ENCODE data around the gene TMEM184B.
"Not testable (repeated sequence)": the region's sequence is repeated elsewhere in the genome, so short reads cannot be mapped to it uniquely, and the experiment has no call there.

Gene TMEM184B

DNA sequence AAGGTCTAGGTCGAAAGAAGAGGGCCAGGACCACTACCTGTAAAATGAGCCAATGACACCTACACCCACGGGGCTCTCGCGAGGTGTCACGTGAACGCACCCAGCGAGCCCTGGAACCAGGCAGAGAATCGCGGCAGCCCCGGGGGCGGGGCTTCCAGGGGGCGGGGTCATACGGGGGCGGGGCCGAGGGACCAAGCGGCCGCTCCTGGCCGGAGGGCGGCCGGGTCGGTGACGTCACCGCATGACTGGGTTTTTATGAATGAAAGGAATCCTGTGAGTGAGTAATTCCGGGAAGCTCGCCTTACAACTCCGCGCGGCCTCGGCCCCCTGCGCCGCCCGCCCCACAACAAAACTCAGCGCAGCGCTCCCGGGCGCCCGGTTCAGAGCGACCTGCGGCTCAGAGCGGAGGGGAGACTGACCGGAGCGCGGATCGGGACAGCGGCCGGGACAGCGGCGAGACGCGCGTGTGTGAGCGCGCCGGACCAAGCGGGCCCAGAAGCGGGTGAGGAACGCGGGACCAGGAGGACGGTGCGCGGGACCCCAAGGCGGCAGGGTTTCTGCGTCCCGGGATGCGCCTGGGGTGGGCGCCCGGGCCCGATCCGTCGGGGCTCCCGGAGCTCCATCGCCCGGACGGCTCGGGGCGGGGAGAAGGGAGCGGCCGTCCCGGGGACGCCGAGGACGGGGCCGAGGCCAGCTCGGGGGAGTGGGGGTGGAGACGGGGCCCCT lies 70.9 kb downstream of the TMEM184B start, which contains the start of gene MAFF:
MAFF (plus strand) TSS at position 284 of the 726 bp plus-strand sequence. CDS start 11,860 bp downstream, outside the sequence.
- DNase-seq, result peak; percentile 97

DNA sequence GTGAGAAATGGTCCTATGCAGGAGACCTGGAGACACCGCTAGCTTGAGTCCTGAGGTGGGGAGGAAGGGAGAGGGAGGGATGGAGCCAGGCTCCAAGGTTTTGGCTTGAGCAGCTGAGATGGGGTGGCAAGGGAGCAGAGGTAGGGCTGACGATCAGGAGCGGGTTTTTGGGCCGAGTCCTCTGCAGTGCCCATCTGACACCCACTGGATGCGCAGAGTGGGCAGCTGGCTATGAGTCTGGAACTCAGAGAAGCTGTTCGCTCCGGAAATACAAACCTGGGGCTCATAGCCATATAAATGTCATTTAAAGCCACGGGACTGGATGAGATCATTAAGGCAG lies 71.5 kb downstream of the TMEM184B start:
- no peak for DNase-seq

DNA sequence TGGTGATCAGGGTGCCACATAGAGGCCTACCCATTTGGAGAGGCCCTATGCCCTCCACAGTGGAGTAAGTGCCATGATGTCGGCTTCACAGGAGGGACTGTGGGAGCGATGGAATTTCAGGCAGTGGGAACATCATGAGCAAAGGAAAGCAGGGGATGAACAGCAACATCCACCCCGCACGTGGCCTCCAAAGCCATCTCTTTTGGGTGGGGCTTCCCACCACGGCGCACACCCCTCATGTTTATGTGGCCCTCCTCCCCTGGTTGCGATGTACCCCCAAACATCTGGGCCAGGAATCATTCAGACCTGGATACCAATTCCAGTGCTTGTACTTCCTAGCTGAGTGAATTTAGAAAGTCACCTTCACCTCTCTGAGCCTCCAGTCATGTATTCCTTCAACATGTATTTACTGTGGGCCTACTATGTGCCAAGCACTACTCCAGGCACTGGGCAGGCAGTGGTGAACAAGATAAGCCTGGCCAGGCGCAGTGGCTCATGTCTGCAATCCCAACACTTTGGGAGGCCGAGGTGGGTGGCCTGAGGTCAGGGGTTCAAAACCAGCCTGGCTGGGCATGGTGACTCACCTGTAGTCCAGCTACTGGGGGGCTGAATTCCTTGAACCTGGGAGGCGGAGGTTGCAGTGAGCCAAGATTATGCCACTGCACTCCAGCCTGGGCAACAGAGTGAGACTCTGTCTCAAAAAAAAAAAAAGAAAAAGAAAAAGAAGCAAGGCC lies 72.8 kb downstream of the TMEM184B start:
- DNase-seq, result no peak

DNA sequence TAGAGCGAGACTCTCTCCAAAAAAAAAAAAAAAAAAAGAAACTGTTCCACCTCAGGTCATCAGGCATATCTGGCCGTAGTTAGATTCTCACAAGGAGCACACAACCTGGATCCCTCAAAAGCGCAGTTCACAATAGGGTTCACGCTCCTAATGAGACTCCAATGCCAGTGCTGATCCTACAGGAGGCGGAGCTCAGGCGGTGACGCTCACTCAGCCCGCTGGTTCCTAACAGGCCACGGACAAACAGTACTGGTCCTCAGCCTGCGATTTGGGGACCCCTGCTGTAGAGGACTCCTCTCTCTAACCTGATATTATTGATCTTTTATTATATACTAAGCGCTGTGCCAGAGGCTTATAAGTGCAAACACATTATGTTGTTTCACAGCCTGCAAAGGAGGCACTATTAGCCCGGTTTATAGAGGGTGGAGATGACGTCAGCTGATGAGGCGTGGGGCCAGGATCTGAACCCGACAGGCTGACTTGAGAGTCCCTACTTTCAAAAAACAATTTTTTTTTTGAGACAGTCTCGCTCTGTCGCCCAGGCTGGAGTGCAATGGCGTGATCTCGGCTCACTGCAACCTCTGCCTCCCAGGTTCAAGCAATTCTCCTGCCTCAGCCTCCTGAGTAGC lies 75.9 kb downstream of the TMEM184B start:
- DNase-seq, result no peak

DNA sequence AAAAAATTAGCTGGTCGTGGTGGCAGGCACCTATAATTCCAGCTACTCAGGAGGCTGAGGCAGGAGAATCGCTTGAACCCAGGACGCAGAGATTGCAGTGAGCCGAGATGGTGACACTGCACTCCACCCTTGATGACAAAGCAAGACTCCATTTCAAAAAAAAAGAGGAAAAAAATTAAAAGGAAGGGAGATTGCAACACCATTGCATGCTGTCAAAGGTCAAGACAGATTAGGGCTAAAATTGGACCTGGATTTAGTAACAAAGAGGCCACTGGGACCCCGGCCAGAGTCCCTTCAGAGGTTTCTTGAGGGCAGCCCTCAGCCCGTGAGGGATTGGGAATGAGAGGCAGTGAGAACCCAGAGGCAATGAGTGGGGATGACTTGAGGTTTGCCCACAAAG lies 79.2 kb downstream of the TMEM184B start:
- no peak for DNase-seq

DNA sequence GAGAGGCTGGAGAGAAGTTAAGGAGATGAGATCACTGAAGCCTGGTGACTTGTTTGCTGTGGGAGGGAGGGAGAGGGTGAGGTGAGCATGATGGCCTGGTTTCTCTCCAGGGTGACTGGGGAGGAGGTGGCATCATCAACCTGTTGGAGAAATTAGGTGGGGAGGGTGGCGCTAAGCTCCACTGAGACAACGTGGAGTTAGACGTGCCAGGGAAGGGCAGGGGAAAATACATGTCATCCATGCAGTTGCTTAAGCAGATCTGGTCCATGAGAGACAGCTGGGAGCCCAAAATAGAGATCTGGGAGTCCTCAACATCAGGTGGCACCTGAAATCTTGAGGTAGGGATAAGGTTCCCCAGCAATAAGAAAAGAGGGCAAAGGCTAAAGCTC lies 80.3 kb downstream of the TMEM184B start:
- DNase-seq, result no peak

DNA sequence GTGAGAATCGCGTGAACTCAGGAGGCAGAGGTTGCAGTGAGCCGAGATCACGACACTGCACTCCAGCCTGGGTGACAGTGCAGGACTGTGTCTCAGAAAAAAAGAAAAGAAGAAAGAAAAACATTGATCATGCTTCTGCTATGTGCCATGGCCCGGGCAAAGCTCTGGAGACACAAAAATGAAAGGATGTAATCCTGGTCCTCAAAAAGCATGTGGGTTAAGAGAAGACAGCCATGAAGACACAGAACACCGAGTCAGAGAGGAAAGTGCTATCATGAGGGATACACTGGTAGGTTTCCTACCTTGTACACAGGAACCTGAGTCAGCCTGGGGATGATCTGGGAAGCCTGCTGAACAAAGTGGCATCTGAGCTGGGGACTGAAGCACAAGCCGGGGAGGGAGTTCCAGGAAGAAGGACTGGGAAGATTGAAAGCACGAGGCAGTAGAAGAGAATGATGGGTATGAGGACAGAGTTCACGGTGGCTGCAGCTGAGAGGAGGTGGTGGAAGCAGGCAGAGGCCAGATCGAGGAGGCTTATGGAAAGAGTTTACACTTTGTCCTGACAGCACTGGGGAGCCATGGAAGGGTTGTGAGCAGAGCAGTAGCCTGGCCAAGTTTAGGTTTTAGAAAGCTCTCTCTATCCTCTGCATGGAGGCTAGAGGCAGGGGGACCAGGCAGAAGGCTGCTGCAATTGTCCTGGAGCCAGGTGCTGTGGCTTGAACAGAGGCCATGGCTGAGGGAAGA lies 80.9 kb downstream of the TMEM184B start:
- no peak for DNase-seq

DNA sequence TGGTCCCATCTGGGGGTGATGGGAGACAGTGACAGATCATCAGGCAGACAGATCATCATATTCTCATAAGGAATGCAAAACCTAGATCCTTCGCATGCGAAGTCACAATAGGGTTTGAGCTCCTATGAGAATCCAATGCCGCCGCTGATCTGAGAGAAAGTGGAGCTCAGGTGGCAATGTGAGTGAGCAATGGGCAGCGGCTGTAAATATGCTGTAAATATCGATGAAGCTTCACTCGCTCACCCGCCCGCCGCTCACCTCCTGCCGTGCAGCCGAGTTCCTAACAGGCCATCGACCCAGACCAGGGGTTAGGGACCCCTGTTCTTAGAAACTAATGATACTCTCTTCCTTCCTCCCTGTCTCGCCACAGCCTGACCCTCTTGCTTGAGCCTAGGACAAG lies 81.8 kb downstream of the TMEM184B start:
- no peak for DNase-seq

DNA sequence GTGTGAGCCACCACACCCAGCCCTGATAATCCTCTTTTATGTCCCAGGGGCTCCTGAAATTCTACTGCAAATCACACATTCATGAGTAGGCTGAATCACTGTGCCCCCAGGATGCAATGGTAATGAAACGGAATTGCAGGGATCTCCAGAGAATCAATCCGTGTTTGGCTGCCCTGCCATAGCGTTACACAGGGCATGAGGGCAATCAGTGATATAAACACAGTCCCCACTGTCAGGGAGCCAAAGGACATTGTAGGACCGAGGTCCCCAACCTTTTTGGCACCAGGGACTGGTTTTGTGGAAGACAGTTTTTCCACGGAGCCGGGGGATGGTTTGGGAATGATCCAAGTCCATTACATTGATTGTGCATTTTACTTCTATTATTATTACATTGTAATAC lies 82.2 kb downstream of the TMEM184B start:
- DNase-seq, result no peak

DNA sequence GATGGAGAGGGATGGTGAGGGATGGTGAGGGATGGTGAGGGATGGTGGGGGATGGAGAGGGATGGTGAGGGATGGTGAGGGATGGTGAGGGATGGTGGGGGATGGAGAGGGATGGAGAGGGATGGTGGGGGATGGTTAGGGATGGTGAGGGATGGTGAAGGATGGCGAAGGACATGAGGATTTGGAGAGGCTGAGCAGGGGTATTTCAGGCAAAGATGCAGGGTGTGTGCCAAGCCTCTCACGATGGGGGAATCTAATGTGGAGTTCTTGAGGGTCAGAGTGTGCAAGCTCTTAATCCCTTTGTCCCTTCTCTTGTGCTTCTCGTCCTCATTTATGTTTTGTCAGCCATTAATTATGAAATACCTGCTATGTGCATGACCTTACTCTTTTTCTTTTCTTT lies 83.7 kb downstream of the TMEM184B start:
- DNase-seq, result no peak

DNA sequence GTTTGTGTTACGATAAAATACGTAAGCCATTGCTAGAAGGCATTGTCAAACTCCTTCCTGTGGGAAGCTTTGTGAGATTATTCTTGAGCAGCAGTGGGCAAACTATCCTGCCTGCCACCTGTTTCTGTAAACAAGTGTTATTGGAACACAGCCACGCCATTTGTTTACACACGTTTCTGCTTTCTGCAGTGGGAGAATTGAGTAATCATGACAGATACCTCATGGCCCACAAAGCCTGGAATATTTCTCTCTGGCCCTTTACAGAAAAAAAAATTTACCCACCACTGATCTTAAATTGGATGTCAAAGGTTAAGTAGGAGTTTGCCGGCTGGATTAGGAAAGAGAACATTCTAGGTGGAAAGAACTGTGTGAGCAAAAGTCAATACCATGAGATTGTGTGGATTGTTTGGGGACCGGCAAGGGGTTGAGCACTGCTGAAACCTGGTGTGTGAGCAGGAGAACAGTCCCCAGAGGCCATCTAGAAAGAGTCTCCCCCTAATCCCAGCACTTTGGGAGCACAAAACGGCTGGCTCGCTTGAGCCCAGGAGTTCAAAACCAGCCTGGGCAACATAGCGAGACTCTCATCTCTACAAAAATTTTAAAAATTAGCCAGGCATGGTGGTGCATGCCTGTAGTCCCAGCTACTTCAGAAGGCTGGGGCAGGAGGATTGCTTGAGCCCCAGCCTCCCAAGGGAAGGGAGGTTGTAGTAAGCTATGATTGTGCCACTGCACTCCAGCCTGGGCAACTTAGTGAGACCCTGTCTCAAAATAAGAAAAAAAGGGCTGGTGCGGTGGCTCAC lies 85.2 kb downstream of the TMEM184B start:
- DNase-seq, result no peak

DNA sequence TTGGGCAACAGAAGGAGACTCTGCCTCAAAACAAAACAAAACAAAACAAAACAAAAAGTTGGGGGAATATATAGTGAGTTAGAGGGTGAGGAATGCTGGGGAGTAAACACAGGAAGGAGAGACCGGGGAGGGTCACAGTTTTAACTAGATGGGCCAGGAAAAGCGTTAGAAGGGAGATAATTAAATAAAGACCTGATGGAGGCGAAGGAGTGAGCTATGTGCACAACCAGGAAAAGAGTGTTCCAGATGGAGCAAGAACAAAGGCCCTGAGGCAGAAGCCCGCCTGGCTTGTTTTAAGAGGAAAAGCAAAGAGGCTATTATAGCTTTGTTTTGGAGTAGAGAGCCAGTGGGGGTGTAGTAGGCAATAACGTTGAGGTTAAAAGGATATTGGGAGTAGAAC lies 86.4 kb downstream of the TMEM184B start:
- DNase-seq, result no peak

DNA sequence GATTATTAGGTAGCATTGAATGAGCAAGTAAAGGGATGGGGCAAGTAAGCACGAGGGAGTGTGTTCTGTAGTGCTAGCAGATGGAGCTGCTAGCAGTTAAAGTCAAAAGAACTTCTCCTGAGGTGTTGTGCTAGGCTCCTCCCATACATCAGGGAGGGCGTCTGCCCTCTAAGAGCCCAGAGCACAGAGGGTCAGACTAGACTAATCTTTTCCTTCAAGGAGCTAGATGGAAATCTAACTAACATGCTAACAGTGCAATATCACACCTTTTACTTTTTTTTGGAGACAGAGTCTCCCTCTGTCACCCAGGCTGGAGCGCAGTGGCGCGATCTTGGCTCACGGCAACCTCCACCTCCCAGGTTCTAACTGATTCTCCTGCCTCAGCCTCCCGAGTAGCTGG lies 88.0 kb downstream of the TMEM184B start:
- no peak for DNase-seq

DNA sequence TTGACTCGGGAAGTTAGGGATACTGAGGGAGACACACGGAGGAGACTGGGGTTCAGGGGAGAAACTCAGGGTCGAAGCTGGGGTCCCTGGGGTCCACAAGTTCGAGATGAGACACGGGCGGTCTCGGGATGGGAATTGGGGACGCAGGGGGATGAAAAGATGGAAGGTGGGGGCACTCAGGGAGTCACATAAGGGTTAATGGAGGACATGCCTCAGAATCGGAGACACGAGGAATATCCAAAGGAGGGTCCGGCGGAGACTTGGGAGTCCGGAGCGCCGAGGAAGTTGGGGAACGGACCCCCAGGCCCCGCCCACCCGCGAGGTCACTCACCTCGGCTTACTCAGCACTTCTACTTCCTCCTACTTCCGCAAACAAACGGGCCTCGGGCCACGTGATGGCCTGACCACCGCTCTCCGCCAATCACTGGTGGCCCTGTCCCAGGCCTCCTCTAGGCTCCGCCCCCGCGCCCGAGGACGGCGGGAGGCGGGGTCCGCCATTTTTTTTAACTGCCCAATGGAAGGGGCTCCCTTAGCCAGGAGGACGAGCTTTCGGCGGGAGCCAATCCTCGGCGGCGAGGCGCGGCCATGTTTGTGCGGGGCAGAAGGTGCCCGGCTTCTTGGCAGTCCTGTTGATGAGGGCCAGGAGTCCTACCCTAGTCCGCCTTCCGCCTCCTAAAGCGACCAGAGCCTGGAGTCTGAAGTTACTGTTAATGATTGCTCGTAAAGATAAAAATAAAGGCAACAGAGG lies 91.2 kb downstream of the TMEM184B start, which contains the start of gene PLA2G6:
PLA2G6 (minus strand) TSS at position 378 of the 748 bp plus-strand sequence. CDS start 12,404 bp downstream, outside the sequence.
- peak; percentile 99 for DNase-seq

DNA sequence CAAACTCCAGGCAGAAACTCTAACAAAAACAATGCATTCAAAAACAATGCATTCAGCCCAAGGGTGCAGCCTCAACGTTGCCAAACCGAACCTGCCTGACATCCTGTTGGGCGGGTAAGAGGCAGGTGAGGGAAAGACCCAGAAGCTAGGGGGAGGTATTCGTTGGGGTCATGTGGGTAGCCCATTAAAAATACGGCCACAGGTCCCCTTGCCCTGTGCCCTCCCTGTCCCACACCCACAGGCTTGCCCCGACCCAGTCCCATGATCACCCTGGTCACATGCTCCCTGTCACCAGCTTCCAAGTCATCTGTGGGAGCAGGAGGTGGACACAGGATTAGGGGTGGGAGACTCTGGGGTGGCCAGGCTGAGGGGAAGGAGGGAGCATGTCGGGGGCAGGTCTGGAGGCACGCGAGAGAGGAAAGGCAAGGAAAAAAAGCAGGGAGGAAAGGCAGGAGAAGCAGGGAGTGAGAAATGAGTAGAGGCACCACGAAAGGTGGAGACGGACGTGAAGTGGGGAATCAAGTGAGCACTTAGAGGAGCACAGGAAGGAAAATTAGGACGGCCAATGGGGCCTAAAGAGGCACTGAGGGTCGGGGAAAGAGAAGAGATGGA lies 91.9 kb downstream of the TMEM184B start:
- no peak for DNase-seq

DNA sequence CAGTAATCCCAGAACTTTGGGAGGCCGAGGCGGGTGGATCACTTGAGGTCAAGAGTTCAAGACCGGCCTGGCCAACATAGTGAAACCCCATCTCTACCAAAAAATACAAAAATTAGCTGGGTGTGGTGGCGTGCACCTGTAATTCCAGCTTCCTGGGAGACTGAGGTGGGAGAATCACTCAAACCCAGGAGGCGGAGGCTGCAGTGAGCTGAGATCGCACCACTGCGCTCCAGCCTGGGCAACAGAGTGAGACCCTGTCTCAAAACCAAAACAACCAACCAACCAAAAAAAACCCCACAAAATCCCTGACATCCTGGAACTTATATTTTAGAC lies 94.2 kb downstream of the TMEM184B start:
- not testable (repeated sequence) for DNase-seq

DNA sequence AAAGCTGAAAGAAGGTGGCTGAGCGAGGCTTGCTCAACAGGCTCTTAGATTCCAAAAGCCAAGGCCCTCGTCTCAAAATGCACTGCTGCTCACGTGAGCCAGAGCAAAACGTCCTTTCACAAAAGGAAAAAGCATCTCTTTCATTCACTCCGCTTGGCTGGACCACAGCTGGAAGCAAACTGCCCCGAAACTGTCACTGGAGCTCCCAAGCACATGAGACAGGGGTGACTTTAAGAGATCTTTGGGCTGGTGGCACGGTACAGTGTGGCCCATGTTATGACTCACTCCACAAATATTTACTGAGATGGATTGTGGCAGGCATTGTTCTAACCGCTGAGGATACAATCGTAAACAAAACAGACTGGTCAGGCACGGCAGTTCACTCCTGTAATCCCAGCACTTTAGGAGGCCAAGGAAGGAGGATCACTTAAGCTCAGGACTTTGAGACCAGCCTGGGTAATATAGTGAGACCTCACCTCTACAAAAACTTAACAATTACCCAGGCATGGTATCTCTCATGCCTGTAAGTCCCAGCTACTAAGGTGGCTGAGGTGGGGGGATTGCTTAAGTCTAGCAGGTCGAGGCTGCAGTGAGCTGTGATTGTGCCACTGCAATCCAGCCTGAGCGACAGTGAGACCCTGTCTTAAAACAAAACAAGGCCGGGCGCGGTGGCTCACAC lies 94.7 kb downstream of the TMEM184B start:
- peak; percentile 60 for DNase-seq

DNA sequence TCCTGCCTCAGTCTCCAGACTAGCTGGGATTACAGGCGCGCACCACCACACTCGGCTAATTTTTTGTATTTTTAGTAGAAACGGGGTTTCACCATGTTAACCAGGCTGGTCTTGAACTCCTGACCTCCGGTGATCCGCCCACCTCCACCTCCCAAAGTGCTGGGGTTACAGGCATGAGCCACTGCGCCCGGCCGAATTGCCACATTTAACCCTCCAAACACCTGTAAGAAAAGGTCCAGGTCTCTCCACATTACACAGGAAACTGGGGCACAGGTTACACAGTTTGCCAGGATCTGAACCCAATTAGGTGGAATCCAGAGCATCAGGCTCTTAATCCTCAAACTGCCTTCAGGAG lies 95.3 kb downstream of the TMEM184B start:
- DNase-seq, result not testable (repeated sequence)

DNA sequence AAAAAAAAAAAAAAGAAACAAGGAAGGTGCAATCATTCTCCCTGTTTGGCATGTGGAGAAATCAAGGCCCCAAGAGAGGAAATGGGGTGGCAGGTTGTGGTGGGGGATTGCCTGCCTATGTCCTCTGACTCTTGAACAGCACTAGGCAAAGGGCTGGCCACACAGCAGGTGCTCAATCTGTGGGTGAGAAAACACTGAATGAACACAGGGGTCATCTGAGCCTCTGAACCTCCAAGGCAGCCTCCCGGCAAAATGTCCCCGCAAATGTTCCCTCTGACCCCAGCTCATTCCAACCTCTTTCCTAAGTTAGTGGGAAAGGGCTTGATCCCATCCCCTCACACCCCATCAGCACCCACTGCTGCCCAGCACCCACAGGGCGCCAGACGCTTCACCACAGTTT lies 95.8 kb downstream of the TMEM184B start:
- no peak for DNase-seq

DNA sequence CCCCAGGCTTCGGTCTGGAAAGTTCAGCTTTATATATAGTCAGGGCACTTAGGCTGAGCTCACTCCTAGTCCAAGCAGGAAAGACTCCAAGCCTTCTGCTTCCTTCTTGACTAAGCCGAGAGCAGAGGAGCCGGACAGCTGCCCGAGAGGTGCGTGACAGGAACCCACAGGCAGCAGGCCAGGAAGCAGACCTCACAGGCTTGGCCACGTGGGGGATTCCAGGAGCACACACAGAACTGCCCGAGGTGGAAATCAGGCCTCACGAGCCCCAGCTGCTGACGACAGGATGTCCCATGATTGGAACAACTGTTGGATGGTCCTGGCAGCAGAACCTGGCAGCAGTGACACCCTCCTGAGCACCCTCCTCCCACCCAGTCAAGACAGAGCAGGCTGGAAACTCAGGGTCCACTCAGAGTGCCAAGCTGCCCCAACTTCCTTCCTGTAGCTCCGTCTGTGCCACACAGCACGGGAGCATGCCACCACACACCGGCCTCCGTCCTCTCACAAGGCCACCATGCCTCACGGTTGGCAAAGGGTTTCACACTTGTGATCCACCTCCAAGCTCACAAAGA lies 96.6 kb downstream of the TMEM184B start:
- DNase-seq, result peak; percentile 72

Data from fibroblast of upper back skin (primary cell).